Fibroblast of the aortic adventitia (primary cell): ENCODE measurements around the gene POMT2. TPM values are rescaled to one million over a fixed set of nuclear protein-coding genes. Genes with fewer than 3 reads are reported as not detected.

Source experiments
- DNase-seq: peaks from one replicate; pipeline ENCODE4 v3.0.0-alpha.2; 2010; ENCODE audit warnings: low read depth
- H3K4me3 ChIP-seq: 2 replicates; pipeline ENCODE4 v1.5.1; 2011; ENCODE audit warnings: low read depth, mild to moderate bottlenecking, control low read depth, low read length, moderate library complexity
- CTCF ChIP-seq: IDR thresholded peaks from 2 replicates; pipeline ENCODE4 v1.5.1; 2011; ENCODE audit warnings: mild to moderate bottlenecking, low read length, control low read depth, inconsistent platforms; ENCODE audit not compliant: insufficient read depth
- total RNA-seq: library from RNA; depleted of rRNA; stranded (reverse); fragments of >200 nt; gene quantifications from 2 replicates; pipeline ENCODE4 v1.2.3, GENCODE V29; 2012; ENCODE audit warnings: low replicate concordance

Gene POMT2
- total RNA-seq, 1 donor: 15.2 TPM

- no peak overlapping the region for H3K4me3 ChIP-seq
- DNase-seq: no peak
- TF ChIP-seq CTCF: no peak
Measured at GRCh38 chr14:77272261-77272660, 48.4 kb downstream of the POMT2 start.

GRCh38 chr14:77271113-77271710, 49.5 kb downstream of the POMT2 start, which contains the start of gene NGB:
Gene NGB, minus strand, starts transcription at chr14:77271206. Its CDS starts 269 bp downstream, at chr14:77270937.
- TF ChIP-seq CTCF: no peak
- no peak for DNase-seq
- H3K4me3 ChIP-seq: no peak within 1 kb of the TSS

GRCh38 chr14:77270361-77271112, 50.1 kb downstream of the POMT2 start:
- no peak overlapping the region for H3K4me3 ChIP-seq
- no peak for DNase-seq
- no peak for TF ChIP-seq CTCF

GRCh38 chr14:77268989-77269600, 51.6 kb downstream of the POMT2 start:
- no peak for TF ChIP-seq CTCF
- H3K4me3 ChIP-seq: no peak overlapping the region
- DNase-seq: no peak

GRCh38 chr14:77267937-77268699, 52.6 kb downstream of the POMT2 start:
- no peak for TF ChIP-seq CTCF
- DNase-seq: no peak

GRCh38 chr14:77266336-77266735, 54.3 kb downstream of the POMT2 start:
- DNase-seq: no peak
- no peak overlapping the region for H3K4me3 ChIP-seq

More at GRCh38 chr14:77267937-77268699, 52.6 kb downstream of the POMT2 start:
- no peak overlapping the region for H3K4me3 ChIP-seq

More at GRCh38 chr14:77266336-77266735, 54.3 kb downstream of the POMT2 start:
- TF ChIP-seq CTCF: no peak
